K562 (cell line): ENCODE measurements around the gene APCDD1. TPM values are rescaled to one million over a fixed set of nuclear protein-coding genes. Genes with fewer than 3 reads are reported as not detected.

Experiments used
- ARHGAP35 ChIP-seq: fragments of 450-650 bp; IDR thresholded peaks from 2 replicates; pipeline ENCODE4 v1.6.1; 2018; ENCODE audit not compliant: partially characterized antibody
- BMI1 ChIP-seq: fragments of 150-350 bp; IDR thresholded peaks from 2 replicates; pipeline ENCODE4 v1.6.1; 2014; ENCODE audit warnings: low read length
- ESRRA ChIP-seq: fragments of 450-650 bp; IDR thresholded peaks from 2 replicates; pipeline ENCODE4 v1.6.1; 2014; ENCODE audit warnings: low read depth, mild to moderate bottlenecking, moderate library complexity, borderline replicate concordance
- GATAD2A ChIP-seq: fragments of 450-650 bp; IDR thresholded peaks from 2 replicates; pipeline ENCODE4 v1.6.1; 2017
- HLTF ChIP-seq: fragments of 450-650 bp; IDR thresholded peaks from 2 replicates; pipeline ENCODE4 v1.6.1; 2016
- HNRNPL ChIP-seq: fragments of 200-400 bp; formaldehyde crosslinking; IDR thresholded peaks from 2 replicates; pipeline ENCODE4 v1.6.1; 2017; ENCODE audit warnings: low read depth, mild to moderate bottlenecking, low read length
- LCOR ChIP-seq: sonication (generic); formaldehyde crosslinking; IDR thresholded peaks from 2 replicates; pipeline ENCODE4 v1.8.0; 2022; ENCODE audit warnings: mild to moderate bottlenecking, missing genetic modification reagents
- MCM3 ChIP-seq: fragments of 450-650 bp; IDR thresholded peaks from 2 replicates; pipeline ENCODE4 v1.6.1; 2016
- MXI1 ChIP-seq: IDR thresholded peaks from 2 replicates; pipeline ENCODE4 v1.6.1; 2011; ENCODE audit warnings: low read depth, mild to moderate bottlenecking, improper control_type of control experiment, low read length
- NFATC3 ChIP-seq: fragments of 450-650 bp; IDR thresholded peaks from 2 replicates; pipeline ENCODE4 v1.6.1; 2017; ENCODE audit warnings: mild to moderate bottlenecking
- NR3C1 ChIP-seq: sonication (generic); formaldehyde crosslinking; IDR thresholded peaks from 2 replicates; pipeline ENCODE4 v1.8.1; 2022; ENCODE audit warnings: missing genetic modification reagents
- PCBP1 ChIP-seq: fragments of 200-400 bp; formaldehyde crosslinking; IDR thresholded peaks from 2 replicates; pipeline ENCODE4 v1.6.1; 2018; ENCODE audit warnings: mild to moderate bottlenecking, low read depth, low read length; ENCODE audit not compliant: poor library complexity, severe bottlenecking
- POLR3G ChIP-seq: IDR thresholded peaks from 2 replicates; pipeline ENCODE4 v1.6.1; 2011; ENCODE audit not compliant: insufficient read length, insufficient replicate concordance; ENCODE audit errors: extremely low read depth
- RBM25 ChIP-seq: fragments of 200-400 bp; formaldehyde crosslinking; IDR thresholded peaks from 2 replicates; pipeline ENCODE4 v1.6.1; 2018; ENCODE audit warnings: low read length, low read depth, moderate library complexity; ENCODE audit not compliant: severe bottlenecking
- polyA plus RNA-seq, 8 experiments: library from polyadenylated mRNA; depleted of rRNA in 4 of 8; stranded (reverse) in 5 of 8; unstranded in 3 of 8; fragments of >200 nt; fragmentation: Nextera tagmentation in 2 of 8; fragmentation: Illumina TruSeq in 1 of 8; extraction: Ambion mirVana in 2 of 8; extraction: Trizol in 1 of 8; gene quantifications; 2 replicates each; pipeline versions ENCODE4 v1.2.1 to v1.2.3, GENCODE V29; 2011 to 2014; ENCODE audit warnings: inconsistent platforms in 1 of 8, missing spikeins in 1 of 8
- total RNA-seq, 7 experiments: library from RNA; depleted of rRNA in 6 of 7; stranded (reverse); fragments of >200 nt in 6 of 7; fragmentation: Illumina TruSeq in 2 of 7; extraction: Trizol in 2 of 7; gene quantifications; 2 replicates each; pipeline versions ENCODE4 v1.2.1 to v1.2.3, GENCODE V29; 2011 to 2021; ENCODE audit warnings: low replicate concordance in 1 of 7
- TF ChIP-seq, protein P1 (sequence below): fragments of 450-650 bp; IDR thresholded peaks from 2 replicates; pipeline ENCODE4 v1.6.1; 2016; ENCODE audit warnings: borderline replicate concordance
- TF ChIP-seq, protein P2 (sequence below): fragments of 250-450 bp; sonication (Bioruptor Pico); IDR thresholded peaks from 2 replicates; pipeline ENCODE4 v1.8.0; 2021; ENCODE audit warnings: moderate library complexity, mild to moderate bottlenecking, inconsistent platforms
- TF ChIP-seq, protein P3 (sequence below), 2 experiments: fragments of 450-650 bp in 1 of 2; sonication (generic) in 1 of 2; formaldehyde crosslinking in 1 of 2; IDR thresholded peaks; 2 replicates each; pipeline versions ENCODE4 v1.7.1 to v1.9.0; 2016 to 2022; ENCODE audit warnings: inconsistent platforms in 1 of 2, mild to moderate bottlenecking in 1 of 2, missing genetic modification reagents in 1 of 2

Gene APCDD1
- total and polyA plus RNA-seq, 9 of the 15 experiments (the other 6 are each of a cell fraction or from before 2014, with no cell fraction given): 0.07 TPM; not detected in 8

DNA sequence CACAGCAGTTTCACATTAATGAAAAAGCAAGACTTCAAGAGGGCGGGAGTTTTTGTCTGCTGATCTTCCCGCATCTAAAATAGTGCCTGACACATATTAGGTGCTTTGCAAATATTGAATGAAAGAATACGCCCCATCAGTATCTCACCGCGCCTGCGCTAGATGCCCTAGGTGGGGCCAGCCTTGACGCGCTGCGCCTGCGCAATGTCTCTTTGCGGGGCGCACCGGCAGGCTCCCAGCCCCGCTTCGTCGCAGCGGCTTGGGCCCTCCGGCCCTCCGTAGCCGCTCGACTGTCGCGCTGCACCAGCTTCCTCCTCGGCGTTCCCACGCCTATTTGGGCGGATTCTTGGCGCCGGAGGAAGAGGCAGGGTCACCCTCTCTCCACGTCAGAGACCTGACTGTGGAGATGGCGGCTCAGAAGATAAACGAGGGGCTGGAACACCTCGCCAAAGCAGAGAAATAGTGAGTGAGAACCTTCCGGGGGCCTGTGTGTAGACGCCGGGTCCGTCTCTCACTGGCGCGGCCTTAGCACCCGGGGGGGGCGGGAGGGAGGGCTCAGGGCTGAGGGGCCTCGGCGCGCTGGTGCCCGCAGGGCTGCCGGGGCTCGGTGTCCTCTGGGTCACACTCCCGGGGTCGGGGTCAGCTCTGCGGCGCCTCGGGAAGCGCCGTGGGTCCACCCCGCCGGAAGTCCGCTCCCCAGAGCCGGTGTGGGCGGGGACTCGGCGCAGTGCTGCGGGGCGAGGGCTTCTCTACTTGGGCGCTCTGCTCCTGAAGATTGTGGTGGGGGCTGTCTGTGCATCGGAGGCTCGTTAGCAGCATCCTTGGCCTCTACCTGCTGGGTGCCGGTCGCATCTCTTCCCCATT, 71.5 kb downstream of the APCDD1 start, which contains the start of gene NAPG (continued):
- no peak for TF ChIP-seq ARHGAP35
- no peak for TF ChIP-seq NFATC3
- TF ChIP-seq RBM25: no peak
- no peak; the same call in 1 of the 2 replicates for TF ChIP-seq BMI1
- peak; percentile 33; the same call in 1 of the 2 replicates for TF ChIP-seq MXI1
- TF ChIP-seq ESRRA: no peak
- TF ChIP-seq GATAD2A: 0 out of 2 replicates have a peak, but pooled peaks have one; percentile 37
- TF ChIP-seq HNRNPL: no peak
- TF ChIP-seq, protein P1, sequence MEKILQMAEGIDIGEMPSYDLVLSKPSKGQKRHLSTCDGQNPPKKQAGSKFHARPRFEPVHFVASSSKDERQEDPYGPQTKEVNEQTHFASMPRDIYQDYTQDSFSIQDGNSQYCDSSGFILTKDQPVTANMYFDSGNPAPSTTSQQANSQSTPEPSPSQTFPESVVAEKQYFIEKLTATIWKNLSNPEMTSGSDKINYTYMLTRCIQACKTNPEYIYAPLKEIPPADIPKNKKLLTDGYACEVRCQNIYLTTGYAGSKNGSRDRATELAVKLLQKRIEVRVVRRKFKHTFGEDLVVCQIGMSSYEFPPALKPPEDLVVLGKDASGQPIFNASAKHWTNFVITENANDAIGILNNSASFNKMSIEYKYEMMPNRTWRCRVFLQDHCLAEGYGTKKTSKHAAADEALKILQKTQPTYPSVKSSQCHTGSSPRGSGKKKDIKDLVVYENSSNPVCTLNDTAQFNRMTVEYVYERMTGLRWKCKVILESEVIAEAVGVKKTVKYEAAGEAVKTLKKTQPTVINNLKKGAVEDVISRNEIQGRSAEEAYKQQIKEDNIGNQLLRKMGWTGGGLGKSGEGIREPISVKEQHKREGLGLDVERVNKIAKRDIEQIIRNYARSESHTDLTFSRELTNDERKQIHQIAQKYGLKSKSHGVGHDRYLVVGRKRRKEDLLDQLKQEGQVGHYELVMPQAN: no peak; the same call in 1 of the 2 replicates
- TF ChIP-seq NR3C1 (CRISPR knock-in tag): no peak
- no peak for TF ChIP-seq POLR3G
- TF ChIP-seq MCM3: no peak
- TF ChIP-seq, protein P2, sequence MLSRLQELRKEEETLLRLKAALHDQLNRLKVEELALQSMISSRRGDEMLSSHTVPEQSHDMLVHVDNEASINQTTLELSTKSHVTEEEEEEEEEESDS (CRISPR knock-in tag): no peak
- TF ChIP-seq HLTF: no peak
- TF ChIP-seq, protein P3, sequence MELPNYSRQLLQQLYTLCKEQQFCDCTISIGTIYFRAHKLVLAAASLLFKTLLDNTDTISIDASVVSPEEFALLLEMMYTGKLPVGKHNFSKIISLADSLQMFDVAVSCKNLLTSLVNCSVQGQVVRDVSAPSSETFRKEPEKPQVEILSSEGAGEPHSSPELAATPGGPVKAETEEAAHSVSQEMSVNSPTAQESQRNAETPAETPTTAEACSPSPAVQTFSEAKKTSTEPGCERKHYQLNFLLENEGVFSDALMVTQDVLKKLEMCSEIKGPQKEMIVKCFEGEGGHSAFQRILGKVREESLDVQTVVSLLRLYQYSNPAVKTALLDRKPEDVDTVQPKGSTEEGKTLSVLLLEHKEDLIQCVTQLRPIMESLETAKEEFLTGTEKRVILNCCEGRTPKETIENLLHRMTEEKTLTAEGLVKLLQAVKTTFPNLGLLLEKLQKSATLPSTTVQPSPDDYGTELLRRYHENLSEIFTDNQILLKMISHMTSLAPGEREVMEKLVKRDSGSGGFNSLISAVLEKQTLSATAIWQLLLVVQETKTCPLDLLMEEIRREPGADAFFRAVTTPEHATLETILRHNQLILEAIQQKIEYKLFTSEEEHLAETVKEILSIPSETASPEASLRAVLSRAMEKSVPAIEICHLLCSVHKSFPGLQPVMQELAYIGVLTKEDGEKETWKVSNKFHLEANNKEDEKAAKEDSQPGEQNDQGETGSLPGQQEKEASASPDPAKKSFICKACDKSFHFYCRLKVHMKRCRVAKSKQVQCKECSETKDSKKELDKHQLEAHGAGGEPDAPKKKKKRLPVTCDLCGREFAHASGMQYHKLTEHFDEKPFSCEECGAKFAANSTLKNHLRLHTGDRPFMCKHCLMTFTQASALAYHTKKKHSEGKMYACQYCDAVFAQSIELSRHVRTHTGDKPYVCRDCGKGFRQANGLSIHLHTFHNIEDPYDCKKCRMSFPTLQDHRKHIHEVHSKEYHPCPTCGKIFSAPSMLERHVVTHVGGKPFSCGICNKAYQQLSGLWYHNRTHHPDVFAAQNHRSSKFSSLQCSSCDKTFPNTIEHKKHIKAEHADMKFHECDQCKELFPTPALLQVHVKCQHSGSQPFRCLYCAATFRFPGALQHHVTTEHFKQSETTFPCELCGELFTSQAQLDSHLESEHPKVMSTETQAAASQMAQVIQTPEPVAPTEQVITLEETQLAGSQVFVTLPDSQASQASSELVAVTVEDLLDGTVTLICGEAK (IDR thresholded peaks at IDR 0.05): peak; percentile 67; the same call in 1 of the 2 replicates
- TF ChIP-seq, protein P3 (CRISPR knock-in tag; IDR thresholded peaks at IDR 0.05): no peak
- TF ChIP-seq LCOR (CRISPR knock-in tag): no peak; the same call in 1 of the 2 replicates
- TF ChIP-seq PCBP1: peak; percentile 49
